C4-2B (cell line): ENCODE data around the gene CCIN.

ENCODE experiments used
- H3K27ac ChIP-seq: fragments of 450-650 bp; 2 replicates; pipeline ENCODE4 v1.5.1; 2017
- ZFX ChIP-seq: fragments of 450-650 bp; IDR thresholded peaks from 2 replicates; pipeline ENCODE4 v1.6.1; 2017
- TF ChIP-seq, protein P1 (sequence below): fragments of 450-650 bp; conservative IDR thresholded peaks from 2 replicates; pipeline ENCODE4 v1.5.1; 2017; ENCODE audit warnings: mild to moderate bottlenecking

CCIN gene

GRCh38 chr9:36141288-36141687 is 27.9 kb upstream of the CCIN start:
- H3K27ac ChIP-seq, result peak overlapping the region; percentile 27
- no peak for TF ChIP-seq ZFX
- TF ChIP-seq, protein P1, sequence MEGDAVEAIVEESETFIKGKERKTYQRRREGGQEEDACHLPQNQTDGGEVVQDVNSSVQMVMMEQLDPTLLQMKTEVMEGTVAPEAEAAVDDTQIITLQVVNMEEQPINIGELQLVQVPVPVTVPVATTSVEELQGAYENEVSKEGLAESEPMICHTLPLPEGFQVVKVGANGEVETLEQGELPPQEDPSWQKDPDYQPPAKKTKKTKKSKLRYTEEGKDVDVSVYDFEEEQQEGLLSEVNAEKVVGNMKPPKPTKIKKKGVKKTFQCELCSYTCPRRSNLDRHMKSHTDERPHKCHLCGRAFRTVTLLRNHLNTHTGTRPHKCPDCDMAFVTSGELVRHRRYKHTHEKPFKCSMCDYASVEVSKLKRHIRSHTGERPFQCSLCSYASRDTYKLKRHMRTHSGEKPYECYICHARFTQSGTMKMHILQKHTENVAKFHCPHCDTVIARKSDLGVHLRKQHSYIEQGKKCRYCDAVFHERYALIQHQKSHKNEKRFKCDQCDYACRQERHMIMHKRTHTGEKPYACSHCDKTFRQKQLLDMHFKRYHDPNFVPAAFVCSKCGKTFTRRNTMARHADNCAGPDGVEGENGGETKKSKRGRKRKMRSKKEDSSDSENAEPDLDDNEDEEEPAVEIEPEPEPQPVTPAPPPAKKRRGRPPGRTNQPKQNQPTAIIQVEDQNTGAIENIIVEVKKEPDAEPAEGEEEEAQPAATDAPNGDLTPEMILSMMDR, result no peak; the same call in 1 of the 2 replicates

GRCh38 chr9:36141761-36142160 is 27.4 kb upstream of the CCIN start:
- peak overlapping the region; percentile 27; the same call in 1 of the 2 replicates for H3K27ac ChIP-seq
- TF ChIP-seq, protein P1, result no peak
- no peak for TF ChIP-seq ZFX

GRCh38 chr9:36142510-36143244 is 26.5 kb upstream of the CCIN start:
- H3K27ac ChIP-seq, result no peak overlapping the region
- no peak for TF ChIP-seq ZFX
- TF ChIP-seq, protein P1, result no peak

DNA sequence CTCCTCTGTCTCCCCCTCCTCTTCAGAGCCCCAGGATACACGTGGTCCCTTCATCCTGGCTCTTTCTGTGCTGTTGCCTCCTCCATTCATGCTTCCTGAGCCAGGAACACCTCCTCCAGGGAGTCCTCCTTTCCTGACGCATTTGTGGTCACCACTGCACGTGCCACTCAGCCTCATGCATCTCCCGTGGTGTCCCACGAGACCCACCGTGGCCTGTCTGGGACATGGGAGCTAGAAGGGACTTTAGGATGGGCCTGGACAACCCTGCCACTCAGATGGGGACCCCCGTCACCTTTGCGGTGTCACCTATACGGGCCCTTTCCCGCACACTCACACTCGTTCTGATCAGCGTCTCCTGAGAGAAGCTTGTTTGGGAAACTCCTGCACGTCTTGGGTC is 25.9 kb upstream of the CCIN start:
- H3K27ac ChIP-seq, result no peak overlapping the region
- no peak for TF ChIP-seq ZFX
- TF ChIP-seq, protein P1, result no peak

DNA sequence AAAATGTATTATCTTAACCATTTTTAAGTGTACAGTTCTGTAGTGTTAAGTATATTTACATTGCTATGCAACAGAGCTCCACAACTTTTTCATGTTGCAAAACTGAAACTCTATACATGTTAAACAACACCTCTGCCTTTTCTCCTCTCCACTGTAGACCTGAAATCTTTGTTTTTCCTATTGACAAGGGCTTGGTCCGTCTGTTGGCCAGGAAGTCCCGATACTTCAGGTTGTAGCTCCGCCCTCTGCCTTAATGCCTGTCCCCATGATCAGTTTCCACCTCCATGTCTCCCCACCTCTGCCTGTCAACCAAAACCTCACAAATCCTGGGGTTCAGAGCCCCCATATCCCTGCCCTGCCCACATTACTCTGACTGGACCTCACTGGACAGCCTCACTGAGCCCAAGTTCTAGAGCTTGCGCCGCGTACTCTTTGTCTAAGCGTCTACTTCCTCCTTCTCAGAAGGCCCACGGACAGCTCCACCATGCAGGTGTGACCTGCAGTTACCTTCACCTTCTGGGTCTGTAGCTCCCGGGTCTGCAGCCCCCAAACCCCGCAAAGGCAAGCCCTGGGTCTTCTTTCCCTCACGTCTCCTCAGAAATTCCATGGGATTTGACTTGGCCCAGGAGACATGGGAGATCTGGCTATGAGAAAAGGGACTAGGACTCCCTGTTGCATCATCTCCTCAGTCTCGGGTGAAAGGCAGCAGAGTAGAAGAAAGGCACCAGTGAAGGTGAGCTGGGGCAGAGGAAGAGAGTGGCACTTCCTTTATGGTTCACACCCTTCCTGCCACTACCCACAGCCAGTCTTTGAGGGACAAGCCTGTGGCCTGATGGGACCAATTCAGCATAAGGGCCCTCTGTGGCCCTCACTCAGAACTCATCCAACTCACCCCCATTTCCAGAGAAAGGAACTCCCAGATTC is 24.6 kb upstream of the CCIN start:
- TF ChIP-seq, protein P1, result no peak
- TF ChIP-seq ZFX, result no peak

GRCh38 chr9:36145970-36146369 is 23.2 kb upstream of the CCIN start:
- H3K27ac ChIP-seq, result no peak overlapping the region

More for the DNA sequence above, 24.6 kb upstream of the CCIN start:
- no peak overlapping the region for H3K27ac ChIP-seq

More at GRCh38 chr9:36145970-36146369, 23.2 kb upstream of the CCIN start:
- TF ChIP-seq, protein P1, result no peak
